Fibroblast of pulmonary artery (primary cell): ENCODE results near the gene FAM53A.

Experiments used
- DNase-seq: peaks from one replicate; pipeline ENCODE4 v3.0.0-alpha.2; 2010; ENCODE audit warnings: low read depth
- H3K4me3 ChIP-seq: replicated peaks from 2 replicates; pipeline ENCODE4 v1.5.1; 2011; ENCODE audit warnings: low read depth, mild to moderate bottlenecking, control low read depth, low read length, moderate library complexity
- CTCF ChIP-seq: IDR thresholded peaks from 2 replicates; pipeline ENCODE4 v1.5.1; 2011; ENCODE audit warnings: mild to moderate bottlenecking, control low read depth, low read length, inconsistent platforms; ENCODE audit errors: missing control alignments

The FAM53A gene

GRCh38 chr4:1599491-1600210, 84.5 kb downstream of the FAM53A start:
- DNase-seq = no peak
- no peak for TF ChIP-seq CTCF
- H3K4me3 ChIP-seq = no peak overlapping the region

GRCh38 chr4:1599026-1599481, 85.1 kb downstream of the FAM53A start:
- H3K4me3 ChIP-seq = no peak overlapping the region
- TF ChIP-seq CTCF = no peak
- DNase-seq = no peak

GRCh38 chr4:1598206-1599025, 85.7 kb downstream of the FAM53A start:
- no peak overlapping the region for H3K4me3 ChIP-seq
- no peak for TF ChIP-seq CTCF
- no peak for DNase-seq

- DNase-seq = no peak
- H3K4me3 ChIP-seq = no peak overlapping the region
- TF ChIP-seq CTCF = no peak
Measured at GRCh38 chr4:1597021-1597931, 86.8 kb downstream of the FAM53A start.

- no peak overlapping the region for H3K4me3 ChIP-seq
- no peak for DNase-seq
- TF ChIP-seq CTCF = no peak
Measured at GRCh38 chr4:1596393-1596792, 87.7 kb downstream of the FAM53A start.

- DNase-seq = no peak
- no peak overlapping the region for H3K4me3 ChIP-seq
- no peak for TF ChIP-seq CTCF
Measured at GRCh38 chr4:1595789-1596325, 88.3 kb downstream of the FAM53A start.
